Endothelial cell of umbilical vein (primary cell): ENCODE measurements around the gene SEMA4B.

ENCODE experiments used
- CTCF ChIP-seq, 2 donors: IDR thresholded peaks; 1 replicate in 1 of 2; 2 replicates in 1 of 2; pipeline ENCODE4 v1.5.1; 2011; ENCODE audit warnings: low read length in 2 of 2, mild to moderate bottlenecking in 2 of 2, moderate library complexity in 2 of 2, control low read depth in 1 of 2, inconsistent platforms in 1 of 2, low read depth in 1 of 2; ENCODE audit not compliant: insufficient read depth in 1 of 2; ENCODE audit errors: extremely low read depth in 1 of 2
- EZH2 ChIP-seq: IDR thresholded peaks from 2 replicates; pipeline ENCODE4 v1.6.1; 2012; ENCODE audit warnings: borderline replicate concordance, low read depth, mild to moderate bottlenecking, moderate library complexity, low read length, inconsistent platforms; ENCODE audit not compliant: severe bottlenecking
- MAX ChIP-seq: IDR thresholded peaks from 2 replicates; pipeline ENCODE4 v1.6.1; 2011; ENCODE audit not compliant: insufficient read depth, insufficient read length
- POLR2A ChIP-seq: IDR thresholded peaks from 2 replicates; pipeline ENCODE4 v1.6.1; 2012; ENCODE audit warnings: low read depth, mild to moderate bottlenecking, control low read depth, low read length
- POLR2AphosphoS5 ChIP-seq: IDR thresholded peaks from 2 replicates; pipeline ENCODE4 v1.6.1; 2012; ENCODE audit warnings: low read depth, mild to moderate bottlenecking, control low read depth, low read length, moderate library complexity; ENCODE audit not compliant: insufficient read depth

- TF ChIP-seq POLR2AphosphoS5 (peak; percentile 75), EZH2 (no peak), CTCF (IDR thresholded peaks at IDR 0.05; ENCODE audit: extremely low read depth in 1 of 2, insufficient read depth in 1 of 2, low read depth in 1 of 2, low read length in 2 of 2) (no peak), MAX (no peak), POLR2A (peak; percentile 90)
Observed at GRCh38 chr15:90201130-90201943, at the start of gene SEMA4B.
